Head of caudate nucleus (tissue), 42 donors: ENCODE results near the gene MAPK1IP1L.
"Not testable (repeated sequence)": the region's sequence is repeated elsewhere in the genome, so short reads cannot be mapped to it uniquely, and the experiment has no call there.

Experiments
- DNase-seq, 42 donors: peaks; one replicate each; pipeline versions ENCODE4 v3.0.0 to v3.0.0-alpha.2; 2020 to 2021; ENCODE audit warnings: mixed read lengths in 7 of 42
- intact Hi-C: fragments of 100-400 bp; cut with DNase I; formaldehyde crosslinking; loops from one replicate; pipeline ENCODE4 v1.15.0; 2022

The MAPK1IP1L gene

GRCh38 chr14:55051423-55052268 is at the start of gene MAPK1IP1L:
TSS of gene MAPK1IP1L (plus strand) at chr14:55051647. CDS start at chr14:55061684, 10,037 bp downstream.
- peak; percentile 70 to 95 (median 89) for DNase-seq

GRCh38 chr14:55005071-55005470 is 46.4 kb upstream of the MAPK1IP1L start:
- intact Hi-C loops: no loop called here
- no peak for DNase-seq

More at GRCh38 chr14:55051423-55052268, at the start of gene MAPK1IP1L:
- intact Hi-C loops: no loop called here

- intact Hi-C loops: no loop called here
- DNase-seq: no peak
Measured at GRCh38 chr14:55015006-55015405, 36.4 kb upstream of the MAPK1IP1L start.

GRCh38 chr14:55019968-55020554 is 31.4 kb upstream of the MAPK1IP1L start:
- intact Hi-C loops: no loop called here
- no peak for DNase-seq

GRCh38 chr14:55024365-55024764 is 27.1 kb upstream of the MAPK1IP1L start:
- intact Hi-C loops, DNase-seq: not testable (repeated sequence)

GRCh38 chr14:55025948-55026347 is 25.5 kb upstream of the MAPK1IP1L start:
- DNase-seq: no peak
- intact Hi-C loops: no loop called here

GRCh38 chr14:55026441-55026792 is 25.0 kb upstream of the MAPK1IP1L start:
- intact Hi-C loops: no loop called here
- DNase-seq: no peak

- DNase-seq: peak; percentile 91 to 99 (median 96)
- intact Hi-C loops: no loop called here
Measured at GRCh38 chr14:55026793-55027561, 24.5 kb upstream of the MAPK1IP1L start, which contains the start of the genes SOCS4 and WDHD1. TSS of gene SOCS4 (plus strand) at chr14:55027236. CDS start at chr14:55043042, 15,806 bp downstream. TSS of gene WDHD1 (minus strand) at chr14:55027099. CDS start at chr14:55026787, 312 bp downstream.

- intact Hi-C loops: no loop called here
- peak in 1 of 42 donors; percentile 14 for DNase-seq
Measured at GRCh38 chr14:55028066-55028465, 23.4 kb upstream of the MAPK1IP1L start.

- intact Hi-C loops: no loop called here
Measured at GRCh38 chr14:55028476-55028875, 23.0 kb upstream of the MAPK1IP1L start.

GRCh38 chr14:55031190-55031589 is 20.3 kb upstream of the MAPK1IP1L start:
- intact Hi-C loops: no loop called here
- no peak for DNase-seq

More at GRCh38 chr14:55028476-55028875, 23.0 kb upstream of the MAPK1IP1L start:
- DNase-seq: no peak

GRCh38 chr14:55037995-55038394 is 13.5 kb upstream of the MAPK1IP1L start:
- intact Hi-C loops, DNase-seq: not testable (repeated sequence)

GRCh38 chr14:55038708-55039107 is 12.7 kb upstream of the MAPK1IP1L start:
- no peak for DNase-seq
- intact Hi-C loops: no loop called here

- intact Hi-C loops: no loop called here
- no peak for DNase-seq
Measured at GRCh38 chr14:55043528-55043927, 7.9 kb upstream of the MAPK1IP1L start.

GRCh38 chr14:55045087-55045486 is 6.4 kb upstream of the MAPK1IP1L start:
- no peak for DNase-seq

GRCh38 chr14:55047301-55048053 is 4.0 kb upstream of the MAPK1IP1L start:
- intact Hi-C loops: no loop called here
- no peak for DNase-seq

More at GRCh38 chr14:55045087-55045486, 6.4 kb upstream of the MAPK1IP1L start:
- intact Hi-C loops: no loop called here

GRCh38 chr14:55048900-55049436 is 2.5 kb upstream of the MAPK1IP1L start:
- intact Hi-C loops: no loop called here
- no peak for DNase-seq

- intact Hi-C loops: no loop called here
- DNase-seq: no peak
Measured at GRCh38 chr14:55051165-55051422, 353 bp upstream of the MAPK1IP1L start.
